ENCODE data around the gene SPINK2. TPM values are rescaled to one million over a fixed set of nuclear protein-coding genes. Genes with fewer than 3 reads are reported as not detected.

Gene SPINK2
- total RNA-seq, 1 experiment from 2014 or later, result not detected

DNA sequence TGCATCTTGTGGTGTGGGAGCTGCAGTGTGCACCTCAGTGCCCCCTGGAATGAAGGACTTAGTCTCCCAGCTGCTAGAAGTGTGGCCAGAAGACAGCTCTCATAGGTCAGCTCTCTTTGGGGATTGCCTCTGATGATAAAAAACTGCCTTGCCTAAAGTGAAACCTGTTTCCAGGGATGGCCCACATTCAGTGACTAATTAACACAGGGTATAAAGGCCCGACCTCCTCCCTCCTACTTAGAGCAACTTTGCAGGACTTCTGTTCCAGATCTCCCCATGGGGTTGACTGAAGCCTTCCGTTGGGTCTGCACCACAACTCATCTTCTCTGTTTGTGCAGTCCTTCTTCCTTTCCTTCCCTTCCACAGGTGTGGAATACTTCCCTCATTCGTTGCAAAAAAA is 53.2 kb downstream of the SPINK2 start:
- Histone ChIP-seq H3K4me3 (ENCODE audit: low read depth in 2 of 2, low read length in 2 of 2) (no peak overlapping the region), H3K4me1 (ENCODE audit: control insufficient read depth, insufficient read depth, low read length) (no peaks in the 10 kb centered on the region), H3K27me3 (ENCODE audit: control insufficient read depth, insufficient read depth, low read length) (no peaks in the 10 kb centered on the region), H3K9me3 (ENCODE audit: control insufficient read depth, insufficient read depth, low read depth, low read length) (no peaks in the 10 kb centered on the region), H3K27ac (ENCODE audit: low read length) (no peak overlapping the region), H3K36me3 (ENCODE audit: control insufficient read depth, insufficient read depth, low read length) (no peaks in the 10 kb centered on the region)
- POLR2A ChIA-PET, result no interaction called here
- in situ Hi-C loops (cut with HindIII; ENCODE audit: low pct_unique_long_range_greater_than_20kb, low sequenced_read_pairs) (no loop called here), intact Hi-C loops (cut with micrococcal nuclease; ENCODE audit: unreplicated experiment) (no loop called here)
- TF ChIP-seq SIN3A (IDR thresholded peaks at IDR 0.05; ENCODE audit: borderline replicate concordance, insufficient read depth, low read depth, low read length) (no peak), POLR2AphosphoS5 (IDR thresholded peaks at IDR 0.05; ENCODE audit: low read depth, low read length) (no peak), REST (IDR thresholded peaks at IDR 0.05; ENCODE audit: insufficient read depth in 1 of 2, low read depth in 2 of 2, low read length in 1 of 2) (no peak), TCF7L2 (IDR thresholded peaks at IDR 0.05; ENCODE audit: low read depth, low read length) (no peak)
- TF ChIP-seq, protein P1, sequence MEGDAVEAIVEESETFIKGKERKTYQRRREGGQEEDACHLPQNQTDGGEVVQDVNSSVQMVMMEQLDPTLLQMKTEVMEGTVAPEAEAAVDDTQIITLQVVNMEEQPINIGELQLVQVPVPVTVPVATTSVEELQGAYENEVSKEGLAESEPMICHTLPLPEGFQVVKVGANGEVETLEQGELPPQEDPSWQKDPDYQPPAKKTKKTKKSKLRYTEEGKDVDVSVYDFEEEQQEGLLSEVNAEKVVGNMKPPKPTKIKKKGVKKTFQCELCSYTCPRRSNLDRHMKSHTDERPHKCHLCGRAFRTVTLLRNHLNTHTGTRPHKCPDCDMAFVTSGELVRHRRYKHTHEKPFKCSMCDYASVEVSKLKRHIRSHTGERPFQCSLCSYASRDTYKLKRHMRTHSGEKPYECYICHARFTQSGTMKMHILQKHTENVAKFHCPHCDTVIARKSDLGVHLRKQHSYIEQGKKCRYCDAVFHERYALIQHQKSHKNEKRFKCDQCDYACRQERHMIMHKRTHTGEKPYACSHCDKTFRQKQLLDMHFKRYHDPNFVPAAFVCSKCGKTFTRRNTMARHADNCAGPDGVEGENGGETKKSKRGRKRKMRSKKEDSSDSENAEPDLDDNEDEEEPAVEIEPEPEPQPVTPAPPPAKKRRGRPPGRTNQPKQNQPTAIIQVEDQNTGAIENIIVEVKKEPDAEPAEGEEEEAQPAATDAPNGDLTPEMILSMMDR (IDR thresholded peaks at IDR 0.05), result no peak
- no TSS peak for BruUV-seq (replicated peaks)
- DNase-seq (ENCODE audit: low read depth, low spot score) (no peak), ATAC-seq (no peak)
- CTCF ChIA-PET, result no interaction called here

- Histone ChIP-seq H3K4me1 (ENCODE audit: control insufficient read depth, insufficient read depth, low read length) (no peaks in the 10 kb centered on the region), H3K4me3 (ENCODE audit: low read depth in 2 of 2, low read length in 2 of 2) (no peak overlapping the region), H3K27ac (ENCODE audit: low read length) (no peak overlapping the region), H3K27me3 (ENCODE audit: control insufficient read depth, insufficient read depth, low read length) (no peaks in the 10 kb centered on the region), H3K9me3 (ENCODE audit: control insufficient read depth, insufficient read depth, low read depth, low read length) (no peaks in the 10 kb centered on the region), H3K36me3 (ENCODE audit: control insufficient read depth, insufficient read depth, low read length) (no peaks in the 10 kb centered on the region)
- intact Hi-C loops (cut with micrococcal nuclease; ENCODE audit: unreplicated experiment), result no loop called here
- no TSS peak for BruUV-seq (replicated peaks)
- in situ Hi-C loops (cut with HindIII; ENCODE audit: low pct_unique_long_range_greater_than_20kb, low sequenced_read_pairs), result no loop called here
- ChIA-PET POLR2A (no interaction called here), CTCF (no interaction called here)
- TF ChIP-seq TCF7L2 (IDR thresholded peaks at IDR 0.05; ENCODE audit: low read depth, low read length), result no peak
- TF ChIP-seq, protein P1 (IDR thresholded peaks at IDR 0.05), result no peak
- no peak for TF ChIP-seq POLR2AphosphoS5 (IDR thresholded peaks at IDR 0.05; ENCODE audit: low read depth, low read length)
- TF ChIP-seq REST (IDR thresholded peaks at IDR 0.05; ENCODE audit: insufficient read depth in 1 of 2, low read depth in 2 of 2, low read length in 1 of 2), result no peak
- no peak for TF ChIP-seq SIN3A (IDR thresholded peaks at IDR 0.05; ENCODE audit: borderline replicate concordance, insufficient read depth, low read depth, low read length)
- DNase-seq (ENCODE audit: low read depth, low spot score) (no peak), ATAC-seq (no peak)
Observed at GRCh38 chr4:56767567-56767966, 53.9 kb downstream of the SPINK2 start.
